Umbilical cord (tissue), 2 donors: ENCODE data around the gene TAF1C. TPM values are rescaled to one million over a fixed set of nuclear protein-coding genes. Genes with fewer than 3 reads are reported as not detected.

Experiments
- DNase-seq: peaks from one replicate; pipeline ENCODE4 v3.0.0-alpha.2; 2015; ENCODE audit warnings: low spot score
- total RNA-seq: library from RNA; depleted of rRNA; stranded (reverse); fragments of >200 nt; gene quantifications from one replicate; pipeline ENCODE4 v1.2.3, GENCODE V29; 2014; ENCODE audit warnings: low replicate concordance; ENCODE audit not compliant: insufficient read depth

The TAF1C gene
- total RNA-seq, 1 donor from 2014 or later: 9.4 TPM

DNA sequence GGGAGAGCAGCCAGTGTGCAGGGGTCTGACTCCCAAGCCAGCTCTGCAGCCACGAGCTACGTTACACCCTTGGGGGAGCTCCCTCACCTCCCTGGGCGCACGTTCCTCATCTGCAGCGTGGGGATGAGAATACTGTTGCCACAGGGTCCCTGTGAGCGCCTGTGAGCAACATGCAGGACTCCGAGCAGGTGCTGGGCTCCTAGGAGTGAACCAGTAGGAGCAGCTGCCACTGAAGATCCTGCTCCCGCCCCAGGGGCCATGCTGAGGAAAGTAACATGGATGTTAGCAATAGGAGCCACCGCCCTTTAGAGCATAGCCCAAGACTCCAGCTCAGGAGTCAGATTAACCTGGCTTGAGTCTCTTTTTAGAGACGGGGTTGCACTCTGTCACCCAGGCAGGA is 25.8 kb downstream of the TAF1C start:
- no peak for DNase-seq

DNA sequence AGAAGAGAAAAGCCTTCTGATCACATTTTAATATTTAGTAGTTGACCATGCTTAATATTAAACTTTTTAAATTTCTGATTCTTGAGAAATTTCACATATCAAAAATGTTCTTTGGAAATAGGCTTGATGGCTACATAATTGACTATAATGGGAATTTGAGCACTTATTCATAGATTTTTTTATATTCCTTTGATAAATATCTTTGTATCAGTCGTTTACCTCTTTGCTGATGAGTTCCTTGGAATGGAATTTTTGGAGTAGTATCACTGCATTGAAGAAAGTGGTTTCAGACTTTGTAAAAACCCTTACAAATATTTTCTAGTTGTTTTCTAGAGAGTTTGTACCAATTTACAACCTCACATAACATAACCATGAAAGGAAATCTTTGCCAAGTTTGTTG is 27.1 kb downstream of the TAF1C start:
- DNase-seq: no peak

DNA sequence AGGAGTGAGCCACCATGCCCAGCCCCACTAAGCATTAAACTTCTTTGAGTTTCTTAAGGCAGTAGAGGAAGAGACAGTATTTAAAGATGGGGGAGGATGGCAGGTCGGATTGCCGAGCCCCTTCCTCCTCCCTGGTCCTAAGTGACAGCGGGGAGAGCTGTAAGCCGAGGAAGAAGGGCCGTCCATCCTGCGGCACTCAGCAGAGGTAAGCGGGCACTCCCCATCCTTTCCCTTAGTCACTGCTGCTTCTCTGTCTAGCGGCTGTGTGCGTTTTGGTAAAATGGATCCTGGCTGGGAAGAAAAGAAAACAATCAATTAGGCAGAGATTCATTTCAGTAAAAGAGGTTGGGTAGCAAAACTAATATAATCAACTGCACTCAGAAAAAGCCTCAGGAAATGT is 27.9 kb downstream of the TAF1C start:
- no peak for DNase-seq

DNA sequence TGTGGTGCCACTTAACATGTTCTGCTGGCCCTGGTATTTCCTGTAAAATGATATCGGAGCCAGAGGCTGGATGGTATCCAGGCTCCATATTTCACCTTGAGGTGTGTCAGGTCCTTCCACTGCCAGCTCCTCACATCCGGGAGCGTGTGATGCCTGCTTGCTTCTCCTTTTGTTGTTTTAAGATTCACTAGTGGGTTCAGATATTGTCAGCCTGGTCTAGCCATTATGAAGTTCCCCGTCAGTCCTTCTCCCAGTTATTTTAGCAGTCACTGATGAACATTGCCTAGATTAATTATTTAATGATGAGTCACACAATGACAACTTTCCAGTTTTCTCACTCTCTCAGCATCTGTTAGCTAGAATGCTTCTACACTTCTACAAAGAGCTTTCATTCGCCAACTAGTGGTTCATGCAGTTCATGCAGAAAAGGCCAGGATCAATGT is 30.5 kb downstream of the TAF1C start:
- DNase-seq: no peak

DNA sequence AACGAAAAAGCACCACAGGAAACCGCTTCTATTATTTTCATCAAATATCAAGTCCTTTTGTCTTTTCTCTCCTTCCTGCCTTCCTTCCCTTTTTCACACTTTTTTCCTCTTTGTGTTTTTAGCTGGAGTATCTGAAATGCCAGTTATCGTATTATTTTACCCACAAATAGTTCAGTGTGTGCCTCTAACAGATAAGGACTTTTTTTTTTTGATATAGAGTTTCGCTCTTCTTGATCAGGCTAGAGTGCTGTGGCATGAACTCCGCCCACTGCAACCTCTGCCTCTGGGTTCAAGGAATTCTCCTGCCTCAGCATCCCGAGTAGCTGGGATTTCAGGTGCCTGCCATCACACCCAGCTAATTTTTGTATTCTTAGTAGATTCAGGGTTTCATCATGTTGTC is 31.1 kb downstream of the TAF1C start:
- no peak for DNase-seq

DNA sequence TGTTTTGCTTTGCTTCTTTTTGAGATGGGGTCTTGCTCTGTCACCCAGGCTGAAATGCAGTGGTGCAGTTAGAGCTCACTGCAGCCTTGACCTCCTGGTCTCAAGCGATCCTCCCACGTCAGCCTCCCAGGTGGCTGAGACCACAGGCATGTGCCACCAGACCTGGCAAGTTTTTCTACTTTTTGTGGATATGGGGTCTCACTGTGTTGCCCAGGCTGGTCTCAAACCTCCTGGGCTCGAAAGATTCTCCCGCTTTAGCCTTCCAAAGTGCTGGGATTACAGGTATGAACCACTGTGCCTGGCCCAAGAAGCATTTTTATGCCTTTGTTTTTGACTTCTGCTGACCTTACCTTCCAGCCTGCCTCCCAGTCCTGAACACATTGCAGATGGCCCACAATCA is 31.6 kb downstream of the TAF1C start:
- DNase-seq: no peak

DNA sequence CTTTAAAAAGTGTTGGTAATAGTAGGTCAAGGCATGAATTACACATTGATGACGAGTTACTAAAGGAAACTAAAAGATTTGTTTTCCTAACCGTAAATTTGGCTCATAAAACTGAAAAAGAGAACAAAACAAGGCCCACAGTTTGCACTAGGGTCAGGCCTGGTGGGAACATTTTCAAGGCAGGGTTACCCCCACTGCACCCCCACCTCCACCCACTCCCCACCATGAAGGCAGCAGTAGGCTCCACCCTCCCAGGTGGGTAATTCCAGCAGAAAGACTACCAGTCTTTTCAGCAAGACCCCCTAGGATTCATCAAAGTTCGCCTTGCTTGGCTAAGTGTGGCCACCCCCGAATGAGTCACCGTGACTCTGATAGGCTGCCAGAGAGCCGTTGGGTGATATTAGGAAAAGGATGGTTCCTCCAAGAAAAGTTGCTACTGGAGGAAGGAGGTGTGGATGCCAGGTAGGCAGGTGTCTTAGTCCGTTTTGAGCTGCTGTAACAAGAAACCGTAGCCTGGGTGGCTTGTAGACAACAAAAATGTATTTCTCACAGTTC is 33.1 kb downstream of the TAF1C start:
- DNase-seq: no peak

DNA sequence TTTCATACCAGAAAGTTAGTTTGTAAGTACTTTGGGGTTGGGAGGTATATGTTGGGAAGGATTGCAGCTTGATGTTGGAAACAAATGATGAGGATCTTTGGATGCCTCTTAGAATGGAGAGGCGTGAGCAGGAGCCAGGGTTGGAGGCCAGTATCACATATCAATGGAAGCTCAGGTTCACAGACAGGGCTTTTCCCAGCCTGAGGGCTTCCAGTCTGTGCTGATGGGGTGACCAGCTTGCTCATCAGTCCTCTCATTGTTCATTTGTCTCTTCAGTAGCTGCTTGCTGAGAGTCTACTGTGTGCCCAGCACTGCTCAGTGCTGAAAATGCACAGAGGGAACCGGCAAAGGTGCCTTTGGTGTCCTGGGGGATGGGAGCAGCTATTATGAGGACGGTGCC is 35.9 kb downstream of the TAF1C start:
- DNase-seq: no peak

DNA sequence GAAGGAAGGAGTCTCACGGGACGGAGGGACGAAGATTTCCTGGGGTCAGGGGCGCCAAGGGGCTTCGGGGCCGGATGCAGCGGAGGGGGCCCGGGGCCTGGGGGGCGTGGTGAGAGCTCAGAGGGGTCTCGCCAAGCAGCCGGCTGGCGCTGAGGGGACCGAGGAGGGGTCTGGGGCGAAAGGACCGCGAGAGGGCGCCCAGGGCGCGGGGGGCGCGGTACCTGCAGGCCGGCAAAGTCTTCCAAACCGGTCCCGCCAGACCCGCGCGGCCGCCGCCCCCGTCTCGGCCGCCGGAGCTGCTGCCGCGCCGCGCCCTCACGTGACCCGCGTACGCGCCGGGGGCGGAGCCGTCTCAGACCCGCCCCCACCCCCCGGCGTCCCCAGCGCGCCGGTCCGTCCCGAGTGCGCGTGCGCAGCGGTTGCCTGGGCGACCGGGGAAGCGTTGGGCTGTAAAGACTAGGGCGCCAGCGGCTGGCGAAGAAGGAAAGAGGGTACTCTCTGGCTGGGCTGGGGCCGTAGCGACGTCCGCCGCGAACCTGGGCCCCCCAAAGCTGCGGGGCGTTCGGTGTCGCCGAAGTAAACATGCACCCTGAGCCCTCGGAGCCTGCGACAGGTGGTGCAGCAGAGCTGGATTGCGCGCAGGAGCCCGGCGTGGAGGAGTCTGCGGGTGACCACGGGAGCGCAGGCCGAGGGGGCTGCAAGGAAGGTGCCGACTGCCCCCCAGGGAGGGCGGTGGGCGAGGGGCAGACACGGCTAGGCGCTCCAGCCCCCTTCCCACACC is 41.8 kb downstream of the TAF1C start, which contains the start of the genes DNAAF1 and HSDL1:
TSS of gene DNAAF1 (plus strand) at position 450 of the 781 bp plus-strand sequence. CDS start at position 583, 133 bp downstream.
TSS of gene HSDL1 (minus strand) at position 319 of the 781 bp plus-strand sequence. CDS start 13,856 bp downstream, outside the sequence.
- peak; percentile 89 for DNase-seq

DNA sequence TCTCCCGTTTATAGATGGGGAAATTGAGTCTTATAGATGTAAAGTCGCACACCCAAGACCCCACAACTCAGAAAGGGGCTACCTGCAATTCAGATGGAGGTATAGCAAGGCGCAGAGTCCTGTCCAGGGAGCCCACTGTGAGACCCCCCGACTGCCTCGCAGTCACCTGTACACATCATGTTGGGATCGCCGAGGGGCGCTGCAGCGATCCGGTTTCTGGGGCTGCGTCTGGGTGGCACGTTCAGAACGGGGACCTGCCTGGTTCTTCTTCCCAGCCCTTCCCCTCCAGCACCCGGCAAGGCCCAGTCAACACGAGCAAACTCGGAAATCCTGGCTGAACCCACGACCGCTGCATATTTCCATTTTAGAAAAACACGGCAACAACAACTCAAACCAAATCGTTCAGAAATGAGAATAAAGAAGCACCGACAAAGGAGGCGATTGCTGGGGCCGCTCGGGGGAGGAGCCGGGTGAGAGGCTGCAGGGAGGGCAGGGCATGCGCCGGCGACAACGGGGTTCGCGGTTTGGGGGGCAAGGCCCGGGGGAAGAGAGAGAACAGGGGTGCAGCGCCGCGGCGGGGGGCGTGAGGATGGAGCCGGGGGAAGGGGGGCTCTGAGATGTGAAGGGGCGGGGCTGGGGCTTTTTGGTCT is 42.5 kb downstream of the TAF1C start:
- DNase-seq: peak; percentile 32

DNA sequence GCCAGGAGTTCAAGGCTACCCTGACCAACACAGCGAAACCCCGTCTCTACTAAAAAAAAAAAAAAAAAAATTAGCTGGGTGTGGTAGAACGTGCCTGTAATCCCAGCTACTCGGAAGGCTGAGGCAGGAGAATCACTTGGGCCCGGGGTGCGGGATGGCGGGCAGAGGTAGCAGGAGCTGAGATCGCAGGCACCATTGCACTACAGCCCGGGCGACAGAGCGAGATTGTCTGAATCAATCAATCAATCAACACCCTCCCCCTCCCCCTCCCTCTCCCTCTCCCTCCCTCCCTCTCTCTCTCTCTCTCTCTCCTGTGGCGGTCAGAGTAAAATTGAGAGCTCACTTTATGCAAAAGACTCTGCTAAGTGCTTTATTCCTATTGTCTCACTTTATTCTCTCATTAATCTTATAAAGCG is 43.1 kb downstream of the TAF1C start:
- no peak for DNase-seq

DNA sequence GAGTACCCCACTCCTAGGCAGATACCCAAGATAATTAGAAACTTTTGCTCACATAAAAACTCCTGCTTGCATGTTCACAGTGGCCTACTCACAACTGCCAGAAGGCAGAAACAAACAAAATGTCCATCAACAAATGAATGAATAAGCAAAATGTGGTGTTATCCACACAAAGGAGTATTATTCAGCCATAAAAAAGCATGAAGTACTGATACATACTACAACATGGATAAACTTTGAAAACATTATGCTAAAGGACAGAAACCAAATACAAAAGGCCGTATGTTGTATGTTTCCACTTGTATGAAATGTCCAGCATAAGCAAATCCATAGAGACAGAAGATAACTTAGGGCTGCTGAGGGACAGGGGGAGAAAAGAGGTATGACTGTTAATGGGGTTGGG is 43.8 kb downstream of the TAF1C start:
- DNase-seq: no peak

DNA sequence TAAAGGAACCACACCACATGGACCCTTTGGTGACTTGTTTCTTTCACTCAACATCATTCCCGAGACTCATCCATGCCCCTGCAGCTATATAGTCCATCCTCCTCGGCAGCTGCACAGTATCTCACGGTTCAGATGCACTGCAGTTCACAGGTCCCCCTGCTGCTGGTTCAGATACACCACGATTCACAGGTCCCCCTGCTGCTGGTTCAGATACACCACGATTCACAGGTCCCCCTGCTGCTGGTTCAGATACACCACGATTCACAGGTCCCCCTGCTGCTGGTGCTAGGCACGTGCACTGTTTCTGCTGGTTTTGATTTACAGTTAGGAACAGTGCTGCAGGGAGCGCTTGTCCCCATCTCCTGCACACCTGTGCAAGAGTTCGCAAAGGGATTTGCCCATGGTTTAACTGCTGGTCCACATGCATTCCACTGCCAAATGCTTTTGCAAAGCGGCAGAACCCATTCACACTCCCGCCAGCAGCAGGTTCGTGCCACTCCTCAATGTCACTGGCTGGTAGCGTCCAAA is 45.6 kb downstream of the TAF1C start:
- DNase-seq: no peak

DNA sequence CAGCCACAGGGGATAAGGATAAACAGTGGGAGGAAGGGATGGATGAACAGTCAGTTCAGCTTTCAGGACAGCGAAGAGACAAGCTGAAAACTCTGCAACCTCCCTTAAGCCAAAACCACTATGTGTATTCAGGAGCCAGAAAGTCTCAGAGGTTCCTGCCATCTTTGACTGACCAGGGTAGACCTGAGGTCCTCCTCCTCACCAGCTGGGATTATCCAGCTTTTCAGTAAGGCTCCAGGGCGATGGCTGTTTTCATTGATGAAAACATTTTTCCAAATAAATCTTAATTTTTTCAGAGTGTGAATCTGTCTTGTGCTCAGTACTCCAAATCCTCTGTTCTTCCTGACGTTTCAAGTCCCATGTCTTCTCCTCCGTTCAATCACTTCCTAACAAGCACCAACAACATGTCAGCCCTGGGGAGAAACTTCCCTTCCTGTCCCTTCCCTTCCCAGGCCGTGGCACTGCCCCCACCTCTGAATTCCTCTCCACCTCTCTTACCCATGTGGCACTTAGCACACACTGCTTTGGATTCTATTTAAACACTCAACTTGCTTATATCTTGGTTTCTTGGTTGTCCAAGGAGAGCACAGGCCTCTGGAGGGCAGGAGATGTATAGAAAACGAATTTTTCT is 47.1 kb downstream of the TAF1C start:
- DNase-seq: no peak

DNA sequence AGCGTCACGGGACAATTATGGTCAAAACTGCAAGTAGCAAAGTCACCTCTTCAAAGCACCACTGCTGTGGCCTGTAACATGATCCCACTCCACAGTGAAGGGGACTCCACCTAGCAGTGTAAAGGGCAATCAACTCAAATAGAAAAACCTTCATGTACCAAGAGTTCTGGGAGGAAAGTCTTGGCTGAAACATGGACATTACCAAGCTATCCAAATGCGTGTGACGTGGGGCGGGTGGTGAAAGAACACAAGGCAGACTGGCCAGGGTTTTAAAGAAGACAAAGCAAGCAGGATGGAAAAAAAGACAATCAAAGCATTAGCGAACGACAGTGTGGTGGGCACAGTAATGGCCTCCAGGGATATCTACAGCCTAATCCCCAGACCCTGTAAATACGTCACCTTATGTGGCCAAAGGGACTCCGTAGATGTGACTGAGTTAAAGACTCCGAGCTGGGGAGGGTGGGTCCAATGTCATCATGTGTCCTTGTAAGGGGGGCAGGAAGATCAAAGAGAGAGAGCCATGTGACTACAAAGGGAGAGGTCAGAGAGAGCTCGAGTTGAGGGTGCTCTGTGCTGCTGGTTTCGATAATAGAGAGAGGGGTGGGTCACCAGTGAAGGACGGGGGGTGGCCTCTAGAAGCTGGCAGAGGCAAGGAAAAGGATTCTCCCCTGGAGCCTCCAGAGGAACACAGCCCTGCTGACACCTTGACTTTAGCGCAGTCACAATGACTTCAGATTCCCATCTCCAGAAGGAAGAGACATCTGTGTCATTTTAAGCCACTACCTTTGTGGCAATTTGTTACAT is 47.8 kb downstream of the TAF1C start:
- no peak for DNase-seq

DNA sequence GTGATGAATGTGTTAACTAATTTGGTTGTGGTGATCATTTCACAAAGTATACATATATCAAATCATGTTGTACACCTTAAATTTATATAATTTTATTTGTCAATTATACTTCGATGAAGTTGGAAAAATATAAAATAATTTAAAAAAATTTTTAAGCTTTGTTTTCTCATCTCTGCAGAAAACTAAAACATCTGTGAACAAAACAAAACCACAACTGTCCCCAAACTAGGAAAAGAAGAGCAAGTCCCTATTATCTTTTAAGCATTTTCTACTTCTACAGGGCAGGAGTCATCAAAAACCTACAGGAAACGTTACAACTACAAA is 48.4 kb downstream of the TAF1C start:
- no peak for DNase-seq

DNA sequence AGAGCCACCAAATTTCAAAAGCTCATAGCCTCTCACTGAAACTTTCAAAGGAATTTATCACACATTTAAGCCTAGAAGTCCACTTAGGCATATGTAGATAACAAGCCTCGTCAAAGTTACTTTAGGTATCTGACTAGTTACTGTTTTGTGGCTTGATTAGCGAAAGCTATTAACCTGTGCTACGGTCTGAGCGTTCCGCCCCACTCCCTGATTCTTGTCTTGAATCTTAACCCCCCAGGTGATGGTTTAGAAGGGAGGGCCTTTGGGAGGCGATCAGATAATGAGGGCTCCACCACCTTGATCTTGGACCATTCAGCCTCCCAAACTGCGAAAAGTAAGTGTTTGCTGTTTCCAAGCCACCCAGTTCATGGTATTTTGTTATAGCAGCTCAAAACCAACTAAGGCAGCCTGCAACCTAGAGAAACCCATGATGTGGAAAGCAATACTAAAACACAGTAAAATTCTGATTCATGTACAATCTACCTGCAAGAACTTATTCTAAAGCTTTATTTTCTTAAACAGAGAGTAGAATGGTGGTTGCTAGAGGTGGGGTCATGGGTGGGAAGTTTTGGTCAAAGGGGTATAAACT is 49.0 kb downstream of the TAF1C start:
- DNase-seq: no peak

DNA sequence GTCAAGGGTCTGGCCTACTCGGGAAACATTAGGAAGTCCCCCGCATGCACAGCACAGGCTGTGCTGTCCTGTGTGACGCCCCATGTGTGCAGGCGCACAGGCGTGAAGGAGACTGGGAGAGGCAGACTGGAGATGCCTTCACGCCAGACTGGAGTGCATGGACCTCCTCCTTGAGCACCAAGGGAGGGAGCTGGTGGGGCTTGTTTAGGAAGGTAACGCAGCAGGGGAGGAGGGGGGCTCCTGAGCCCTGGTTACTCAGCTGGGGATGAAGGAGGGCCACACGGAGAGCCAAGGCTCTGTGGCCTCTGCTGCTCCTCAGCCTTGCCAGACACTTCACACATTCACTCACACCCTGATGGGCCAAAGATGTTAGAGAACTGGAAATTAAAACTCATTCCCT is 49.6 kb downstream of the TAF1C start:
- DNase-seq: no peak

DNA sequence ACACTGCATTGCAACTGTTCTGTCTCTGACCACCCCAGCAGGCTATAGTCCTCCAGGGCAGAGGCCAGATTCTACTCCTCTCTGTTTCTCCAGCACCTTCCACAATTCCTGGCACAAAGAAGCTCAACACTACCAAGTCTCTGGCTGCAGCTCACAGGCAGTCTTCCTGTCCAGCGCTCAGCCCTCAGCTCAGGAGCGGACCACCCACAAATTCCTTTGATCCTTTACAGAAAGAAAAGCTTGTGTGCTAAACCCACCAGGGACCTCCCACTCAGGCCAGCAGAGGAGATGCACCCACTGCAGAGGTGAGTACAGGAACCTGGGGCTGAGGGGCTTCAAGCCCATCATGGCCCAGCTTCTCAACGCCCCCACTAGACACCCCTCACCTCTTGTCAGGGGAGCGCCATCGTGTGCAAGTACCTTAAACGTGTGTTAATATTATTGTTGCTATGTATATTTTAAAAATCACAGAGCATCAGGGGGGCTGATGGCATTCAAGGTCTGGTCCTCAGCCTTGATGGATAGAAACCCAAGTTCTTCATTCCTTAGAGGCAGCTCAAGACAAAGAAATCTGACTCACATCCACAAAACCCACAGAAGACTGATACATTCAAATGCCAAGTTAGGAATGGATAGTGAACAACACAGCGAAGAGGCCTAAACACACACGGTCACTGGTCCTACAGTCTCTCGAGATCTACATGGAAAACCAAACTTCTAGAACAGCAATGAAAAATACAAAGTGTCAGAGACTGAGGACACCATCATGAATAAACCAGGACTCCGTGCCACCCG is 50.3 kb downstream of the TAF1C start:
- DNase-seq: no peak
